HG02588 (cell line): ENCODE data around the gene RIPK3.

ENCODE experiments used
- ATAC-seq: cut with Tn5 transposase; IDR thresholded peaks from one replicate; pipeline ENCODE4 v1.9.1; 2021; ENCODE audit warnings: mild to moderate bottlenecking, moderate library complexity; ENCODE audit not compliant: unreplicated experiment

Gene RIPK3

DNA sequence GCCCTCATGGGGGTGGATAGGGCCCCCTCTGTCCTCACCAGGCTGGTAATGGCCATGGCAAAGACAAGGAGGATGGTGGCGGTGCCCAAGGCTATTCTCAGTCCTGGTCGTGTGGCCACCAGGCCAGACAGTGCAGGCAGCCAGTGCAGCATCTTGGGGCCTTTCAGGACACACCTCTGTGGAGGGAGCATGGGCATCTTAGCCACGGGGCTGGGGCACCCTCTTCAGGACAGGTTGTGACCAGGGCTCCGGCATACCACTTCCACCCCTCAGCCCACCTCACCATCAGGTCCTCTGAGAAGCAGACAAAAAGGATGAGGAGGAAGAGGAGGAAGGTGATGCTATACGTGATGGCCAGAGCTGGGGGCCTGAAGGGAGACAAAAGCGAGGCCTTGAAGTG, 15.8 kb downstream of the RIPK3 start:
- no peak for ATAC-seq

DNA sequence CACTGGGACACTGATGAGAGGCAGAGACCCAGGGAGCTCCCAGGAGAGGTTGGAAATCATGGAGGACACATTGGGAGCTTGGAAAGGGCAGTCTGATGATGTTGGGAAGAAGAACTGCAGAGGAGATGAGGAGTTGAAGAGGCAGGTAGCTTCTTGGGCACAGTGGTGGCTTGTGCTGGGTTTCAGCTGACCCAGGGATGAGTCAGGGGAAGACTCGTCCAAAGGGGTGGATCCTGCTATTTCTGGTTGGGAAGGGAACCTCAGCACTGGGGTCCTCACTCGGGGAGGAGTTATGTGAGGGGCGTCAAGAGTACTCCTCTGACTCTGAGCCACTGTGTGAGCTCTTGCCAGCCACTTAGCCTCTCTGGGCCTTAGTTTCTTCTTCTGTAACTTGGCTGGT, 16.4 kb downstream of the RIPK3 start:
- ATAC-seq = no peak

DNA sequence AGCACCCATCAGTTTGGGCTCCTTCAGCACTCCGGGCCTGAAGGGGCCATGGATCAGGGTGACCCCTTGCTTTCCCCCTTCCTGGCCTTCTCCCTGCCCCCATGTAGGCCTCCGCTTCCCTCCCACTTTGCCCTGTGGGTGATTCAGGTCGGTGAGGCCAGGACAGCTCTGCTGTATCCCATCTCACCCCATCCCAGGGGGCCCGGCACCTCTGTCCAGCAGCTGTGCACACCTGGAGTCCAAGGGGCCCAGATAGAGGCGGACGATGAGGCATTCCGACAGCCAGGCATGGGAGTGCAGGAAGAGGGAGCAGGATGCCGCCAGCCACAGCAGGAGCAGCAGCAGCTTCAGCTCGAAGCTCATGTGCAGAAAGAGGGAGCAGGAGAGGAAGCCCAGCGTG, 17.1 kb downstream of the RIPK3 start:
- ATAC-seq = no peak

DNA sequence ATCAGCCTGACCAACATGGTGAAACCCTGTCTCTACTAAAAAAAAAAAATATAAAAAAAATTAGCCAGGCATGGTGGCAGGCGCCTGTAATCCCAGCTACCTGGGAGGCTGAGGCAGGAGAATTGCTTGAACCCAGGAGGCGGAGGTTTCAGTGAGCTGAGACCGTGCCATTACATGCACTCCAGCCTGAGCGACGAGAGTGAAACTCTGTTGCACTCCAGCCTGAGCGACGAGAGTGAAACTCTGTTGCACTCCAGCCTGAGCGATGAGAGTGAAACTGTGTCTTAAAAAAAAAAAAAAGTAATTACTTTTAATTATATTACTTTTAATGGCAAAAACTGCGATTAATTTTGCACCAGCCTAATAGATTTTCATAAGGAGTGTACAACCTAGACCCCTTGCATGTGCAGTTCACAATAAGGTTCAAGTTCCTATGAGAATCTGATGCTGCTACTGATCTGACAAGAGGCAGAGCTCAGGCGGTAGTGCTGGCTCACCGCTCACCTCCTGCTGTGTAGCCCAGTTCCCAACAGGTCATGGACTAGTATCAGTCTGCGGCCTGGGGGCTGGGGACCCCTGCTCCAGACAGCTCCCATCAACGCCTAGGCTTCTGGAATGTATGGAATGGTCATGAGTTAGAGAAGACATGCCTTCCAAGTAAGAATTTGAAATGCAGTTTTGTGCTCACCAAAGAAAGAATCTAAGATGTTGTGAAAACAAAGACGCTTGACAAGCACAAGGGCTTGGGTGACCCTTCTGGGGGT, 18.4 kb downstream of the RIPK3 start:
- ATAC-seq = no peak

DNA sequence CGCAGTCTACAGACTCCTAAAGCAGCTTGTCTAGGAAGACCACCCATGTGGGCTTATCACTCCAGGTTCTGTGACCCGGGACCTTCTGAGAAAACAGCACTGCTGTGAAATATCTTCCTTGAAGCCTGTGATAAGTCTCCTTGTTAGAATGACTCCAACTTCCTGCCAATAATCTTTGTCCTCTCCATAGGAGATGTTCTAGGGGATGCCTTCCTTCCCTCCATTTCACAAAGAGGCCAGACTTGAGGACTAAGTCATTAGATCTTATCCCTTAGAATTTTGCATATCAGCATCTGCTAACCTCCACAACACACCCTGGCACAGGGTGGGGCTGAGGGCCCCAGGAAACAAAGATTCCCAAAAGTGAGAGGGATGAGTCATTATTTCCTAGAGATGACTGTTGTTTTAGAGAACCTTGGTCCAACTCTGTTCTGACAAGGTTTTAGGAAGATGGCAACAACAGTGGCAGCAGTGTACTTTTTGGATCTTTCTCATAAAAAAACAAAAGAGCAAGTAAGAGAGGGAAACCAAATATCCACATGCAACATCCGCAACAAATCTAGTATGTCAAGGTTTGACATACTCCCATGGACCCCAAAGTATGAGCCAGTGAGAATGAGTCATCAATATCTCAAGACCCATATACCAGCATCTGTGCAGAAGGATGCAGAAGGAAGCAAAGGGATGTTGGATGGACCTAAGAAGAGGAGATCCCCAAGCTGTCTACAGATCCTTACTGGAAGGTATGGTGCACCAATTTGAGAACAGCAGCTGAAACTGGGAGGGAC, 22.5 kb downstream of the RIPK3 start:
- ATAC-seq = no peak

DNA sequence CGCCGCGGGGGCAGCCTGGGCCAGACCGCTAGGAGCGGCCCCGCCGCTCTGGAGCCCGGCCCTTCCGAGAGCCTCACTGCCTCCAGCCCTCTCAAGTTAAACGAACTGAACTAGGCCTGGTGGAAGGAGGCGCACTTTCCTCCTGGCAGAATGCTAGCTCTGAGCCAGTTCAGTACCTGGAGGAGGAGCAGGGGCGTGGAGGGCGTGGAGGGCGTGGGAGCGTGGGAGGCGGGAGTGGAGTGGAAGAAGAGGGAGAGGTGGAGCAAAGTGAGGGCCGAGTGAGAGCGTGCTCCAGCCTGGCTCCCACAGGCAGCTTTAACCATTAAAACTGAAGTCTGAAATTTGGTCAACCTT, 23.2 kb downstream of the RIPK3 start:
- ATAC-seq = no peak

DNA sequence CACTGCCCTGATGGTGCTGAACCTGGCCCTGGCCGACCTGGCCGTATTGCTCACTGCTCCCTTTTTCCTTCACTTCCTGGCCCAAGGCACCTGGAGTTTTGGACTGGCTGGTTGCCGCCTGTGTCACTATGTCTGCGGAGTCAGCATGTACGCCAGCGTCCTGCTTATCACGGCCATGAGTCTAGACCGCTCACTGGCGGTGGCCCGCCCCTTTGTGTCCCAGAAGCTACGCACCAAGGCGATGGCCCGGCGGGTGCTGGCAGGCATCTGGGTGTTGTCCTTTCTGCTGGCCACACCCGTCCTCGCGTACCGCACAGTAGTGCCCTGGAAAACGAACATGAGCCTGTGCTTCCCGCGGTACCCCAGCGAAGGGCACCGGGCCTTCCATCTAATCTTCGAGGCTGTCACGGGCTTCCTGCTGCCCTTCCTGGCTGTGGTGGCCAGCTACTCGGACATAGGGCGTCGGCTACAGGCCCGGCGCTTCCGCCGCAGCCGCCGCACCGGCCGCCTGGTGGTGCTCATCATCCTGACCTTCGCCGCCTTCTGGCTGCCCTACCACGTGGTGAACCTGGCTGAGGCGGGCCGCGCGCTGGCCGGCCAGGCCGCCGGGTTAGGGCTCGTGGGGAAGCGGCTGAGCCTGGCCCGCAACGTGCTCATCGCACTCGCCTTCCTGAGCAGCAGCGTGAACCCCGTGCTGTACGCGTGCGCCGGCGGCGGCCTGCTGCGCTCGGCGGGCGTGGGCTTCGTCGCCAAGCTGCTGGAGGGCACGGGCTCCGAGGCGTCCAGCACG, 23.8 kb downstream of the RIPK3 start:
- ATAC-seq = no peak

DNA sequence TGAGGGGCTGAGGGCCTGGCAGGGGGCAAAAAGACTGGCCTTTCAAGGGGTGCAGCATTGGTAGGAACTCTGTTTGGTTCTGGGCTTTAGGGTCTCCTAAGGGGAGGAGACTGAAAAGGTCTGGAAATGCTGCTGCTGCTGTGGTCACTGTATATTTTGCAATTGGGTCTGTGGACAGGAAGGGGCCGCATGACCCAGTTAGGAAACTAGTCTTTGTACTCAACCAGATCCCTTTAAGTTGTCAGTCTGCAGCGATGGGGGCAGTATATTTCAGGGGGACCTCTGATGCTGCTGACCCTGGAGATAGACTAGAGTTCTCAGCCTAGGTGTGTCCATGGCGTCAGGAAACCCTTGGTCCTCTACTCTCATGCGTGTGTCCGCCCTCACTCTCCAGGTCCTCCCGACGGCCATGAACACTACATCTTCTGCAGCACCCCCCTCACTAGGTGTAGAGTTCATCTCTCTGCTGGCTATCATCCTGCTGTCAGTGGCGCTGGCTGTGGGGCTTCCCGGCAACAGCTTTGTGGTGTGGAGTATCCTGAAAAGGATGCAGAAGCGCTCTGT, 24.5 kb downstream of the RIPK3 start:
- ATAC-seq = no peak

DNA sequence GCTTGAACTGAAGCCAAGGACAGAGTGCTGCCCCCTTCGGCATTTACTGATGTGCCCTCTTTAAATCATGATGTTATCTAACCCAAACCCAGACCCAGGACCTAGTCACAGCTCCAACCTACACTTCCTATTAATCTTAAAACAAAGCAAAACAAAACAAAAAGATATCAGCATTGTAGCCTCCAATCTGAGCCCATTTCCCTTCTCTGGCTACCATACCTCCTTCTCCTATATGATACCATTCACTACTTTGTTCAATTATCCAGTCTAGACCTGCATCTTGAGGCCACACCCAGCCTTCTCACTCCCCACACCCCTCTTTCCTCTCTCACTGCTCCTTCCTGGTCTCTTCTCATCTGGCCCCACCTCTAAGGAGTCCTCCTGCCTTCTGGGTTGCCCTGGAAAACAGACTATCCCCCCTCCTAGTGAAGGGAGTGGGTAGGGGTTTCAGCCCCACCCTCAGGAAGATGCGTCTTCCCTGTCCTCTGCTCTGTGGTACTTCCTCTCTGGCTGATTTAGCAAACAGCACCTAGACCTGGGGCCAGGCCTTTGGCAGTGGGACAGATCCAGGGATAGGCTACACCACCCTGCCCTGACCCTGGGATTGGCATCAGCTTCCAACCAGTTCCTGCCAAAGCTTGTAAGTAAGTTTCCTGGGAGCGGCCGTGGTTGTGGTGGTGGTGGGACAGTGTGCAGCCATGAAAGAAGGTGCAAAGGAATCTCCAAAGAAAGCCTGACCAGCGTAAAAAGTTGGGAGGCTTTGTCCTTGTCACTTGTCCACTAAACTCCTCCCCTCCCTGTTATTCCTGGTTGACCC, 25.2 kb downstream of the RIPK3 start:
- no peak for ATAC-seq

DNA sequence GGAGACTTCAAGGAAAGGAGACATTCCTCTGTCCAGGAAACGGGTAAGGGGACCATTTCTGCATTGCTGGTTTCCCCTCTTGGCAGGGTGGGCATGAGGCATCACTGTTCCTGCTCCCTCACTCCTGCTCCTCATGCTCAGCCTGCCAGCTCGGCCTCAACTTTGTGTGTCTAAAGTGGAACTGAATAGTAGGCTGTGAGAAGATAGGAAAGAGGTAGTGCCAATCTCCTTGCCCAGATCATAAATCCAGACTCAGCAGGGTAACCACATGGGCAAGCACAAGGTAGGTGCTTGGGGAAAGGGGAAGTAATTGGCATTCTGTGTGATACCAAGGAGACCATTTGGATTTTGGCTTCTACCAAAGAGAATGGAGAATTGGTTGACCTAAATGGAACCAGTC, 25.9 kb downstream of the RIPK3 start:
- no peak for ATAC-seq

DNA sequence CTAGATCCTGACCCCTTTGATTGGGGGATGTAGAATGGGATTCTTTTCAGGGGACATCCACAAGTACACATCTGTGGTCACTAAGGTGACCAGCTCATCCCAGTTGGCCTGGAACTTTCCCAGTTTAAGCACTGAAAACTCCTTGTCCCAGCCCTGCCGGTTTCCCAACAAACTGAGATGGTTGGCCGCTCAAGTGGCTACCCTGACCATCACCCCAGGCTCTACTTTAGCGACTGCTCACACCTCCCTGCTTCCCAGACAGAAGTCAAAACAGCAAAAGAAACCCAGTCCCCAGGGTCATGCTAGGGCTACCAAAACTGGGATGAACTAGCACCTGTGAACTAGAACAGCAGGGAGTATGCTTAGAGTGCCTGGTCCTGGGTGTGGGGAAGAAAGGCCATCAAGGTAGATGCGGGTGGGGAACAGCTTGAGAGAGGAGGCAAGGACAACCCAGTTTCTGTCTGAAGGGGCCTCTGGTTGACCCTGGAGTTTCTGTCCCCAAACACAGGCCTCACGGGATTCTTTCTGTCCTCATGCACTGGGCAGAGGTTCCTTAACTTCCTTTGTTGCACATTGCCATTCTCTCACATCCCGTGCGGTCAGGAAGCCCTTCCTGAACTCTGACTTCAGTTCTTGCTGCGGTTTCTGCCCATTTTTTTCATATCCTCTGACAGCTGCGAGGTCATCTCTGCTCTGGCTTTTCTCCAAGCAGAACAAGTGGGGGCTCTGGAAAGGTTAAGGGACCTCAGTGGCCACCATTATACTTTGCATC, 26.9 kb downstream of the RIPK3 start:
- ATAC-seq = no peak

DNA sequence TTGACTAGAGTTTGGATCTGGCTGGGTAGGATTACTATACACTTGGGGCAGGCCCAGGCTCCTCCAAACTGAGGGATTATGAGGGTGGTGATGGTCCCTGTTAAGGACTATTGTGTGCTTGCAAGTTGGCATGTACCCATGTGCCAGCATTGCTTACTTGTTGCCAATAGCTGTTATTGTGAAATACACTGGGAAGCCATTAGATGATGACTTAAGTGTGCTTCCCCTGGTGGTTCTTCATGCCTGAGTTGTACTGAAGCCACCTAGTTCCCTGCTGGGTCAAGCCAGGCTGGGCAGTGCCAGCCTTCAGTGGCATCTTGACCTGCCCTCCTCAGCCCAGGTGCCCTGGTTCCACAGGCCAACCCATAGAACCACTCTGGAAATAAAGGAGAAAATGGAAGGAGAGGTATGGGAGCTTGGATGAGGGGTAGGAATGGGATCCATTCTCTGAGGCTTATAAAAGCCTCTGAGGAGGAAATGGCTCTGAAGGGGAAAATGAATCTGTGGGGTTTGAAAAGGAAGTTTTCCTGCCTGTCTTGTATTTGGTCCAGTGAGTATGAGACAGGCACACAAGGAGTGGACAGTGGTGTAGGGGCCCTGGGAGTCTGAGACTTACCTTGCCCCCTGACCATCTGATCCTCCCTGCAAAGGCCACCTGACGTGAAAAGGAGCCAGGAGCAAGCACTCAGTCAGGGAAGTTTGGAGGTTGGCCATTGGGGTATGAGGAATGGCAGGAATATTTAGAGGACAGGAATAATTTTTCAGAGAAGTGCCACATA, 27.8 kb downstream of the RIPK3 start:
- no peak for ATAC-seq

DNA sequence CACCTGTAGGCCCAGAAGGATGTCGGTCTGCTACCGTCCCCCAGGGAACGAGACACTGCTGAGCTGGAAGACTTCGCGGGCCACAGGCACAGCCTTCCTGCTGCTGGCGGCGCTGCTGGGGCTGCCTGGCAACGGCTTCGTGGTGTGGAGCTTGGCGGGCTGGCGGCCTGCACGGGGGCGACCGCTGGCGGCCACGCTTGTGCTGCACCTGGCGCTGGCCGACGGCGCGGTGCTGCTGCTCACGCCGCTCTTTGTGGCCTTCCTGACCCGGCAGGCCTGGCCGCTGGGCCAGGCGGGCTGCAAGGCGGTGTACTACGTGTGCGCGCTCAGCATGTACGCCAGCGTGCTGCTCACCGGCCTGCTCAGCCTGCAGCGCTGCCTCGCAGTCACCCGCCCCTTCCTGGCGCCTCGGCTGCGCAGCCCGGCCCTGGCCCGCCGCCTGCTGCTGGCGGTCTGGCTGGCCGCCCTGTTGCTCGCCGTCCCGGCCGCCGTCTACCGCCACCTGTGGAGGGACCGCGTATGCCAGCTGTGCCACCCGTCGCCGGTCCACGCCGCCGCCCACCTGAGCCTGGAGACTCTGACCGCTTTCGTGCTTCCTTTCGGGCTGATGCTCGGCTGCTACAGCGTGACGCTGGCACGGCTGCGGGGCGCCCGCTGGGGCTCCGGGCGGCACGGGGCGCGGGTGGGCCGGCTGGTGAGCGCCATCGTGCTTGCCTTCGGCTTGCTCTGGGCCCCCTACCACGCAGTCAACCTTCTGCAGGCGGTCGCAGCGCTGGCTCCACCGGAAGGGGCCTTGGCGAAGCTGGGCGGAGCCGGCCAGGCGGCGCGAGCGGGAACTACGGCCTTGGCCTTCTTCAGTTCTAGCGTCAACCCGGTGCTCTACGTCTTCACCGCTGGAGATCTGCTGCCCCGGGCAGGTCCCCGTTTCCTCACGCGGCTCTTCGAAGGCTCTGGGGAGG, 28.9 kb downstream of the RIPK3 start, which contains the start of gene LTB4R:
LTB4R (plus strand) TSS at position 857 of the 959 bp plus-strand sequence. CDS start 4,150 bp downstream, outside the sequence.
- ATAC-seq = peak; percentile 53

DNA sequence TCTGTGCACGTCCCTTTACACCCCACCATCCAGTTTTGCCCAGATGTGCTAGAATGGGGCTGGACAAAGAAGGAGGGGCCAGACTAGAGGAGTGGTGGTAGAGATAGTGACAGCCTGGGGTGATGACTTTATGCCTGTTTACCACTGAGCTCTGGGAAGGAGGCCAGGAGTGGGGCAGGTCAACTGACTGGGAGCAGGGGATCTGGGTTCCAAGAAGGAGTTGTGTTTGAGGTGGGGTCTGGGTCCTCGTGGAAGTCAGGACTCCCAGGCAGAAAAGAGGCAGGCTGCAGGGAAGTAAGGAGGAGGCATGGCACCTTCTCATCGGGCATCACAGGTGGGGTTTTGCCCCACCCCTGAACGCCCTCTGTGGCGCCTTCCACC, 29.5 kb downstream of the RIPK3 start:
- no peak for ATAC-seq

DNA sequence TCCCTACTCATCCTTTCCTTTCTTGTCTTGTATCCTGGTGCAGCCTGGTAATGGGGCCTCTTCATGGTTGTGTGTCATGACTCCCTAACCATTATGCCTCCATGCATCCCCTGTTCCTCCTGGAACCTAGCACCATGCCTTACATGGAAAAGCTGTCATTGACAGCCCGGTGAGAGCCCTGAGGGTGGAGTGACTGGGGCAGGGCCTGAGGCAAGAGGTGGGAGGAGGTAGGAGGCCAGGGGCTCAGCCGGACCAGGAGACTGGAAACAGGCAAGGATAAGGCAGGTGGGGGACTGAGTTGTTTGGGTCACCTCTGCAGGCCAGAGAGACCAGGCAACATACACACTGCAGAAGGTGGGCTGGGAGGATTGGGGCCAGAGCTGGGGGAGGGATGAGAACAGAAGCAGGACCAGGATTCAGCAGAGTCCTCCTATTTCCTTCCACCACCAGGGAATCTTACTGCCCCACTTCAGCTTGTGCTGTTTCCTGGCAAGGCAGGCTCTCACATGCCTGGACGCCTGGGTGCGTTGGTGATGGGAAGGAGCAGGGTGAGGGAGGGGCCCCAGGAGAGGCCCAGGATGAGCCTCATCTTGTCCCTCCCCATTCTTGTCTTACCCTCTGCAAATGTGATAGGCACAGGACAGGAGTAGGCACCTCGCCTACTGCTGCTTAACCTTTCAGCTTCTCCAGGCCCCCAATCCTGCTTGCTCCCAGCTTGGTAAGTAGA, 30.1 kb downstream of the RIPK3 start, which contains the start of gene LTB4R2:
LTB4R2 (plus strand) TSS at position 603 of the 727 bp plus-strand sequence. CDS start 525 bp downstream, outside the sequence.
- no peak for ATAC-seq

DNA sequence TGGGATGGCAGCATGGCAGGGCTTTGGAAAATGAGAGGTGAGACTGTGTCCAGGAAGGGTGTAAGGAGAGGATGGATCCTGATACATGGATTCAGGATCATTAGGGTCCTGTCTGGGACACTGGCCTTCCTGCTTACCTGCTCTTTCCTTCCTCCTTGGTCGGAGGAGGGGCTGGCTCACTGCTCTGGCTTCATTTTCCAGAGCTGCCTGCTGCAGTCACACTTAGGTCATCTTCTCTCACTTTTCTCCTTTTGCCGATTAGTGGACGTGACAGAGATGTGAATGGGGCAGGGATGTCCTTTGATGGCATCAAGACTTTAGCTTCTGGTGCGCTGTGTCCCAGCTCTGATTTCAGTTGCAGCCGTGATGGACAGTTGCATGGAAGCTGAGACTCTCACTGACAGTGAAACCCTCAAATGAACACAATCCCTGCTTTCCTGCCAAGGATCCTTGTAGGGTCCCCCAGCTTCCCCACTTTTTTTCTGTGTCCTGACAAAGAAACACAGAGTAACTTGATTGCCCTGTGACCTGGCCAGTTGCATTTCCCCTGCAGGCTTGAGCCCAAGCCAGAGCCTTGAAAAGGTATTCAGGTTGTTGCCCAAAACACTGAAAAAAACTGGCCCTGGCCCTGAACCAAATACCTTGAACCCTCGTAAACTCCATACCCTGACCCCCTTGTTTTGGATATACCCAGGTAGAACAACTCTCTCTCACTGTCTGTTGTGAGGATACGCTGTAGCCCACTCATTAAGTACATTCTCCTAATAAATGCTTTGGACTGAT, 31.3 kb downstream of the RIPK3 start:
- ATAC-seq = no peak
